H1 (cell line): ENCODE data around the gene PSMD13. TPM values are rescaled to one million over a fixed set of nuclear protein-coding genes. Genes with fewer than 3 reads are reported as not detected.

Experiments used
- E2F6 ChIP-seq: IDR thresholded peaks from 2 replicates; pipeline ENCODE4 v1.6.1; 2012; ENCODE audit warnings: inconsistent platforms
- EP300 ChIP-seq, 2 experiments: IDR thresholded peaks; 1 replicate in 1 of 2; 2 replicates in 1 of 2; pipeline ENCODE4 v1.6.1; 2011 to 2012; ENCODE audit warnings: low read depth in 2 of 2, low read length in 2 of 2, mild to moderate bottlenecking in 2 of 2, borderline replicate concordance in 1 of 2, inconsistent platforms in 1 of 2, moderate library complexity in 1 of 2
- EZH2 ChIP-seq: fragments of 200-600 bp; sonication (generic); IDR thresholded peaks from 2 replicates; pipeline ENCODE4 v1.7.1; 2012; ENCODE audit warnings: low read depth, mild to moderate bottlenecking, moderate library complexity, low read length, inconsistent platforms; ENCODE audit not compliant: severe bottlenecking
- FOSL1 ChIP-seq: IDR thresholded peaks from 2 replicates; pipeline ENCODE4 v1.6.1; 2011; ENCODE audit warnings: mild to moderate bottlenecking, low read depth, low read length, moderate library complexity; ENCODE audit not compliant: insufficient read depth
- NANOG ChIP-seq: IDR thresholded peaks from 2 replicates; pipeline ENCODE4 v1.6.1; 2011; ENCODE audit warnings: low read length, low read depth, mild to moderate bottlenecking, inconsistent platforms; ENCODE audit not compliant: insufficient read depth, poor library complexity, severe bottlenecking
- POLR2A ChIP-seq, 2 experiments: IDR thresholded peaks; 1 replicate in 1 of 2; 2 replicates in 1 of 2; pipeline ENCODE4 v1.6.1; 2011; ENCODE audit warnings: low read depth in 2 of 2, low read length in 2 of 2, mild to moderate bottlenecking in 2 of 2; ENCODE audit errors: control extremely low read depth in 1 of 2
- POLR2AphosphoS5 ChIP-seq: IDR thresholded peaks from 2 replicates; pipeline ENCODE4 v1.6.1; 2011; ENCODE audit warnings: low read depth, low read length
- RBBP5 ChIP-seq: IDR thresholded peaks from 2 replicates; pipeline ENCODE4 v1.7.1; 2012; ENCODE audit warnings: low read depth, mild to moderate bottlenecking, inconsistent platforms, low read length, moderate library complexity, borderline replicate concordance
- SAP30 ChIP-seq: fragments of 300-600 bp; sonication (generic); IDR thresholded peaks from 2 replicates; pipeline ENCODE4 v1.7.1; 2012; ENCODE audit warnings: low read length, moderate library complexity, mild to moderate bottlenecking, inconsistent platforms; ENCODE audit not compliant: insufficient read depth, insufficient replicate concordance
- SP1 ChIP-seq: IDR thresholded peaks from 2 replicates; pipeline ENCODE4 v1.6.1; 2011; ENCODE audit warnings: low read depth, low read length
- SP2 ChIP-seq: IDR thresholded peaks from 2 replicates; pipeline ENCODE4 v1.6.1; 2012; ENCODE audit warnings: mild to moderate bottlenecking, low read length, inconsistent platforms
- SUZ12 ChIP-seq: fragments of 200-600 bp; sonication (generic); IDR thresholded peaks from 2 replicates; pipeline ENCODE4 v1.6.1; 2012; ENCODE audit warnings: mild to moderate bottlenecking, inconsistent platforms, low read length, moderate library complexity, mixed read lengths
- TAF1 ChIP-seq: IDR thresholded peaks from 2 replicates; pipeline ENCODE4 v1.6.1; 2011; ENCODE audit warnings: mild to moderate bottlenecking, low read depth, low read length
- polyA plus RNA-seq, 7 experiments: library from polyadenylated mRNA; depleted of rRNA in 3 of 7; stranded (reverse) in 5 of 7; unstranded in 2 of 7; fragments of >200 nt in 5 of 7; fragments of 200-250 nt in 2 of 7; gene quantifications; 1 replicate in 5 of 7; 2 replicates in 1 of 7; 4 replicates in 1 of 7; pipeline versions ENCODE4 v1.2.1 to v1.2.3, GENCODE V29; 2011 to 2013; ENCODE audit warnings: missing spikeins in 2 of 7, mixed read lengths in 2 of 7
- total RNA-seq: library from RNA; stranded (reverse); fragmentation: NEBNext Ultra II Directional; extraction: Animal tissue kit (Norgen Biotek cat#: 25700); gene quantifications from 2 replicates; pipeline ENCODE4 v1.2.1, GENCODE V29; 2021

The PSMD13 gene
- total and polyA plus RNA-seq, 2 of the 8 experiments (the other 6 are each of a cell fraction or from before 2014, with no cell fraction given): 121 to 141 TPM

DNA sequence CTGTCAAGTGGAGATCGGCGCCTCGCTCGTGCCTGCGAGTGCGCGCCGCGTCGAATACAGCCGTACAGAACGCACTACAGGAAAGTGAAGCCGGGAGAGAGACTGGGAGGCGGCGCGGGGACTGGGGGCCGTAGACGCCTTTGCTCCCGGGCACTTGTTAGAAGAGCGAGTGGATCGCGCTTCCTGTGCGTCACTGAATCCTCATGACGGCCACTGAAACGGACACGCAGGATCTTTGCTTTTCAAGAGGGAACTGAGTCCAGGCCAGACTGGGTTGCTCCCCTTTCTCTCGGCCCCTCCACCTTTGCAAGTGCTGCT is 29.0 kb upstream of the PSMD13 start (continued):
- TF ChIP-seq SAP30: no peak
- 0 out of 2 replicates have a peak, but pooled peaks have one; percentile 21 for TF ChIP-seq E2F6
- peak; percentile 60; the same call in 1 of the 2 replicates for TF ChIP-seq RBBP5
- no peak for TF ChIP-seq SP2
- no peak for TF ChIP-seq NANOG
- no peak for TF ChIP-seq SP1
- TF ChIP-seq EP300 (IDR thresholded peaks at IDR 0.05; ENCODE audit: borderline replicate concordance in 1 of 2, low read depth in 2 of 2, low read length in 2 of 2): no peak
- no peak for TF ChIP-seq SUZ12
- no peak for TF ChIP-seq FOSL1
- no peak for TF ChIP-seq EZH2
- no peak for TF ChIP-seq POLR2AphosphoS5
- TF ChIP-seq TAF1: no peak; the same call in 1 of the 2 replicates
- TF ChIP-seq POLR2A (IDR thresholded peaks at IDR 0.05; ENCODE audit: control extremely low read depth in 1 of 2, low read depth in 2 of 2, low read length in 2 of 2): 0 out of 3 replicates have a peak, but pooled peaks of 1 of the 2 experiments have one; percentile 49
